Sigmoid colon (tissue), 7 donors: Measurements from ENCODE around the gene NRXN3. TPM values are rescaled to one million over a fixed set of nuclear protein-coding genes. Genes with fewer than 3 reads are reported as not detected.

ENCODE experiments used
- DNase-seq: peaks from one replicate; pipeline ENCODE4 v3.0.0-alpha.2; 2019
- H3K27ac ChIP-seq, 4 donors: fragments of 200-600 bp; sonication (generic); one replicate each; pipeline ENCODE4 v1.5.1; 2016 to 2019; ENCODE audit warnings: mild to moderate bottlenecking in 1 of 4
- H3K27me3 ChIP-seq, 3 donors: fragments of 200-600 bp; sonication (generic); one replicate each; pipeline ENCODE4 v1.5.1; 2019; ENCODE audit warnings: mild to moderate bottlenecking in 1 of 3
- H3K36me3 ChIP-seq, 4 donors: fragments of 200-600 bp; sonication (generic); one replicate each; pipeline ENCODE4 v1.5.1; 2016 to 2019
- H3K4me1 ChIP-seq, 4 donors: fragments of 200-600 bp; sonication (generic); one replicate each; pipeline ENCODE4 v1.5.1; 2017 to 2019
- H3K4me3 ChIP-seq, 4 donors: fragments of 200-600 bp; sonication (generic); one replicate each; pipeline ENCODE4 v1.5.1; 2017 to 2019; ENCODE audit warnings: mild to moderate bottlenecking in 2 of 4, moderate library complexity in 1 of 4
- H3K9me3 ChIP-seq, 4 donors: fragments of 200-600 bp in 3 of 4; sonication (generic) in 3 of 4; one replicate each; pipeline versions ENCODE4 v1.5.1 to v1.6.1; 2013 to 2019
- CTCF ChIP-seq, 4 experiments: fragments of 450-650 bp in 3 of 4; fragments of 200-600 bp in 1 of 4; IDR thresholded peaks; one replicate each; pipeline ENCODE4 v1.5.1; 2016 to 2019; ENCODE audit warnings: antibody characterized with exemption in 4 of 4, mild to moderate bottlenecking in 3 of 4, moderate library complexity in 2 of 4
- EP300 ChIP-seq, 4 donors: sonication (generic); formaldehyde crosslinking; IDR thresholded peaks; one replicate each; pipeline ENCODE4 v1.6.1; 2017; ENCODE audit warnings: antibody characterized with exemption in 4 of 4
- POLR2A ChIP-seq, 2 donors: fragments of 450-650 bp; IDR thresholded peaks; one replicate each; pipeline ENCODE4 v1.6.1; 2016; ENCODE audit warnings: antibody characterized with exemption in 2 of 2, mild to moderate bottlenecking in 2 of 2, moderate library complexity in 2 of 2
- POLR2AphosphoS5 ChIP-seq, 4 donors: sonication (generic); formaldehyde crosslinking; IDR thresholded peaks; one replicate each; pipeline ENCODE4 v1.6.1; 2017; ENCODE audit warnings: antibody characterized with exemption in 4 of 4
- WGBS, 2 donors: extraction: QIAGEN DNeasy Blood & Tissue Kit; methylation state at CpG; one replicate each; pipeline ENCODE4 v1.1.7; 2013; 5-methylcytosine and 5-hydroxymethylcytosine counted together
- intact Hi-C: fragments of 100-400 bp; cut with DNase I; formaldehyde crosslinking; loops from one replicate; pipeline ENCODE4 v1.15.1; 2023
- polyA plus RNA-seq, 3 donors: library from polyadenylated mRNA; stranded (reverse); fragments of 200-250 nt; gene quantifications; one replicate each; pipeline ENCODE4 v1.2.3, GENCODE V29; 2013
- total RNA-seq, 4 donors: library from RNA; depleted of rRNA; stranded (reverse); fragments of >200 nt; gene quantifications; one replicate each; pipeline ENCODE4 v1.1.0, GENCODE V29; 2016
- donor health status: healthy with polysubstance abuse.
- donor health status: Bipolar disorder and iron deficiency.
- donor health status: healthy.

NRXN3 gene
- total and polyA plus RNA-seq, 7 donors, result 0.23 to 46.3 (median 23.2) TPM

- intact Hi-C loops, result no loop called here
- H3K27me3 ChIP-seq, result no peaks in the 10 kb centered on the region
These were observed 439.0 kb downstream of the NRXN3 start for GRCh38 chr14:78608998-78609787.

GRCh38 chr14:78610994-78611393 lies 440.8 kb downstream of the NRXN3 start:
- no peak for DNase-seq
- Histone ChIP-seq H3K27ac (no peak overlapping the region), H3K36me3 (no peaks in the 10 kb centered on the region), H3K9me3 (no peaks in the 10 kb centered on the region), H3K4me1 (no peaks in the 10 kb centered on the region), H3K4me3 (no peak overlapping the region), H3K27me3 (no peaks in the 10 kb centered on the region)
- TF ChIP-seq POLR2A (IDR thresholded peaks at IDR 0.05), result no peak
- no peak for TF ChIP-seq CTCF (IDR thresholded peaks at IDR 0.05)
- no peak for TF ChIP-seq POLR2AphosphoS5 (IDR thresholded peaks at IDR 0.05)
- no peak for TF ChIP-seq EP300 (IDR thresholded peaks at IDR 0.05)
- intact Hi-C loops, result no loop called here
- WGBS, 2 donors, result 83 to 93% methylated on average over 4 of the region's 4 CpGs

More at GRCh38 chr14:78608998-78609787, 439.0 kb downstream of the NRXN3 start:
- DNase-seq, result no peak
- no peaks in the 10 kb centered on the region for H3K4me1 ChIP-seq
- WGBS, 2 donors, result 49 to 62% methylated on average over 4 of the region's 4 CpGs
- TF ChIP-seq CTCF (IDR thresholded peaks at IDR 0.05), result no peak
- no peak for TF ChIP-seq POLR2A (IDR thresholded peaks at IDR 0.05)
- TF ChIP-seq POLR2AphosphoS5 (IDR thresholded peaks at IDR 0.05), result no peak
- TF ChIP-seq EP300 (IDR thresholded peaks at IDR 0.05), result no peak
- H3K9me3 ChIP-seq, result no peaks in the 10 kb centered on the region
- no peak overlapping the region for H3K4me3 ChIP-seq
- H3K27ac ChIP-seq, result no peak overlapping the region
- H3K36me3 ChIP-seq, result no peaks in the 10 kb centered on the region

GRCh38 chr14:78611796-78612571 lies 441.8 kb downstream of the NRXN3 start:
- 35 to 65% methylated on average over 3 of the region's 3 CpGs for WGBS, 2 donors
- no peaks in the 10 kb centered on the region for H3K27me3 ChIP-seq
- TF ChIP-seq POLR2AphosphoS5 (IDR thresholded peaks at IDR 0.05) (no peak), EP300 (IDR thresholded peaks at IDR 0.05) (no peak), CTCF (IDR thresholded peaks at IDR 0.05) (no peak), POLR2A (IDR thresholded peaks at IDR 0.05) (no peak)
- intact Hi-C loops, result no loop called here
- no peak overlapping the region for H3K4me3 ChIP-seq
- H3K36me3 ChIP-seq, result no peaks in the 10 kb centered on the region
- no peaks in the 10 kb centered on the region for H3K9me3 ChIP-seq
- H3K4me1 ChIP-seq, result no peaks in the 10 kb centered on the region
- DNase-seq, result no peak
- no peak overlapping the region for H3K27ac ChIP-seq

- intact Hi-C loops, result no loop called here
- Histone ChIP-seq H3K27me3 (no peaks in the 10 kb centered on the region), H3K4me1 (no peaks in the 10 kb centered on the region), H3K27ac (no peak overlapping the region), H3K9me3 (no peaks in the 10 kb centered on the region), H3K4me3 (no peak overlapping the region), H3K36me3 (no peaks in the 10 kb centered on the region)
- TF ChIP-seq POLR2A (IDR thresholded peaks at IDR 0.05) (no peak), CTCF (IDR thresholded peaks at IDR 0.05) (no peak), POLR2AphosphoS5 (IDR thresholded peaks at IDR 0.05) (no peak), EP300 (IDR thresholded peaks at IDR 0.05) (no peak)
- no peak for DNase-seq
- WGBS, 2 donors, result 74 to 90% methylated on average over 1 of the region's 1 CpG
These were observed 442.5 kb downstream of the NRXN3 start for GRCh38 chr14:78612666-78613065.
